Measurements from ENCODE around the gene JMJD1C. TPM values are rescaled to one million over a fixed set of nuclear protein-coding genes. Genes with fewer than 3 reads are reported as not detected.

JMJD1C gene
- total and polyA plus RNA-seq, 4 experiments from 2014 or later, result 22.8 to 115 (median 84.5) TPM

DNA sequence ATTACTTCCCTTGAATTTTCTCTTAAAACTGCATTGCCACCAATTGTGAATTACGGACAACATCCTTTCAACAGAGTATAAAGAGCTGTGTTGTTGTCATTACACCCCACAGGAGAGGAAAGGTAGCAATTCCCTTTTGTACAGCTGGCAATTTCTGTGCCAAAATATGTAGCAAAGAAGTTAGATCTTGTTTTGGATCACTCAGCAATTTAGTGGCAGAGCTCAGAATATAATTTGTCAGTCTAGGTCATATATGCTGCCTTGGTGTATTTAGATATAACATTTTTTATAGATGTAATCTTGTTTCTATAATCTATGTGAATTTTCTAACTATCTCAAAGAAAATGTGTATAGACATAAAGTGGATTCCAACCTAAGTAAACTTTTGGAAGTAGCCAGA lies 293.9 kb downstream of the JMJD1C start:
- POLR2A ChIA-PET (ENCODE audit: partially characterized antibody), result no interaction called here
- peaks cover 39 to 77% of the 10 kb centered on the region in 2 donors for H3K36me3 Mint-ChIP-seq

DNA sequence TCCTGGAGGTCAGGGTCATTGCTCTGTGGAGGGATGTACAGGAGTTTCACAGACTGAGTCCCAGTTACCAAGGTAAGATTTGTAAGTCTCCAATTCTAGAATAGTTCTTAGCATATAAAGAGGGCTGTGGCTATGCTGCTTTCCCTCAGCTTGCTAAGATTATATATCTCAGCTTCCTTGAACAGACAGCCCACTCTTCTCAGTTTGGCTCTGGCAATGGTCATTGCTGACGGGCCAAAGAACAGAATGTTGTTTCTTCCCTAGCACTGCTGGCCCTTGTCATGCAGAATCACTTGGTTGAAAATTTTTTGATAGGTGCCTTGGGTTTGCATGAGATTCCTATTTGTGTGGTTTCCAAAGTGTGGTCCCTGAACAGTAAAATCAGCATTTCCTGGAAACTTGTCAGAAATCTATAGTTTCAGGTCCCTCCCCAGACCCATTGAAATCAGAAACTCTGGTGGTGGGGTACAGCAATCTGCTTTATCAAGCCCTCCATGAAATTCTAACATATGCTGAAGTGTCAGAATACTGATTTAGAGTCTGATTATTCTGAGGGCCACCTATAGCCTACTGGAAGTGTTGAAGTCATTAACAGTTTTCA lies 294.4 kb downstream of the JMJD1C start:
- Mint-ChIP-seq H3K9me3 (no peaks in the 10 kb centered on the region), H3K27ac (peak overlapping the region in 6 of 7 donors; percentile 14 to 74 (median 44)), H3K4me1 (peaks cover 13 to 21% (median 16%) of the 10 kb centered on the region in 4 donors), H3K27me3 (no peaks in the 10 kb centered on the region), H3K36me3 (peaks cover 39 to 75% of the 10 kb centered on the region in 2 donors), H3K4me3 (no peak overlapping the region)
- DNase-seq, result no peak
- Histone ChIP-seq H3K27me3 (ENCODE audit: insufficient read depth, low read length) (no peaks in the 10 kb centered on the region), H3K36me3 (ENCODE audit: insufficient read depth, low read length) (peaks cover 44% of the 10 kb centered on the region), H3K4me3 (ENCODE audit: low read length in 2 of 2) (no peak overlapping the region), H3K9me3 (ENCODE audit: control insufficient read depth in 1 of 2, low read length in 2 of 2) (no peaks in the 10 kb centered on the region), H3K27ac (ENCODE audit: low read depth, low read length) (no peak overlapping the region), H3K4me1 (ENCODE audit: insufficient read depth, low read length) (peaks cover 4% of the 10 kb centered on the region)
- CTCF ChIA-PET (ENCODE audit: partially characterized antibody), result interaction anchor here (1.0 to 13.4 kb wide), 4 partner anchors 10 to 548 kb away, joined by 3 to 407 read pairs (median 4); no protein-coding TSS in a partner anchor
- POLR2A ChIA-PET (ENCODE audit: partially characterized antibody), result no interaction called here
- intact Hi-C loops (cut with micrococcal nuclease), result no loop called here

More for the DNA sequence above, 293.9 kb downstream of the JMJD1C start:
- H3K27me3 ChIP-seq (ENCODE audit: insufficient read depth, low read length), result no peaks in the 10 kb centered on the region
- H3K9me3 ChIP-seq (ENCODE audit: control insufficient read depth in 1 of 2, low read length in 2 of 2), result no peaks in the 10 kb centered on the region
- no peak for DNase-seq
- CTCF ChIA-PET (ENCODE audit: partially characterized antibody), result interaction anchor here (1.0 to 13.4 kb wide), 4 partner anchors 11 to 547 kb away, joined by 3 to 407 read pairs (median 4); no protein-coding TSS in a partner anchor
- H3K4me1 Mint-ChIP-seq, result peaks cover 13 to 20% (median 16%) of the 10 kb centered on the region in 4 donors
- intact Hi-C loops (cut with micrococcal nuclease), result no loop called here
- H3K27ac Mint-ChIP-seq, result peak overlapping the region in 3 of 7 donors; percentile 36 to 74 (median 61)
- H3K4me3 Mint-ChIP-seq, result no peak overlapping the region
- H3K9me3 Mint-ChIP-seq, result no peaks in the 10 kb centered on the region
- peaks cover 49% of the 10 kb centered on the region for H3K36me3 ChIP-seq (ENCODE audit: insufficient read depth, low read length)
- no peak overlapping the region for H3K27ac ChIP-seq (ENCODE audit: low read depth, low read length)
- H3K27me3 Mint-ChIP-seq, result no peaks in the 10 kb centered on the region
- H3K4me3 ChIP-seq (ENCODE audit: low read length in 2 of 2), result no peak overlapping the region
- peaks cover 4% of the 10 kb centered on the region for H3K4me1 ChIP-seq (ENCODE audit: insufficient read depth, low read length)

DNA sequence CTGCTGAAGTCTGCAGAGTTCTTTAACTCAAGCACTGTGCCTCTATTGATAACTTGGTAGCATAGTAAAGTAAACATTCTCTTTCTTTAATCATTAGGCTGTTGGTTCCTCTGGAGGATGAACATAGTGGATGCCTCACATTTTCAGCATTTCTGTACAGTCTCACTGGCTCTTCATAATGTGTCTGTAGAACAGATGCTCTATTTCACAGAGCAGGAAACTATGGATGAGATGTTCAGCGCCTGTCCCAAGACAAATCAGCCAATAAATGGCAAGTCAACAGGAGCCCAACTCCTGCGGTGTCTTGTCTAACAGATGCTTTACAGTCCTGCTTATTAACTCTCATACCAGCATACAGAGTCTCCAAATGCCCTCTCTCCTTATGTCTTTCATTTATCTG lies 296.2 kb downstream of the JMJD1C start:
- Mint-ChIP-seq H3K27ac (peak overlapping the region in 1 of 7 donors; percentile 10), H3K36me3 (peaks cover 39 to 66% of the 10 kb centered on the region in 2 donors), H3K4me3 (no peak overlapping the region), H3K4me1 (peaks cover 12 to 20% (median 14%) of the 10 kb centered on the region in 4 donors), H3K27me3 (no peaks in the 10 kb centered on the region), H3K9me3 (no peaks in the 10 kb centered on the region)
- Histone ChIP-seq H3K4me1 (ENCODE audit: insufficient read depth, low read length) (peaks cover 4% of the 10 kb centered on the region), H3K27ac (ENCODE audit: low read depth, low read length) (no peak overlapping the region), H3K9me3 (ENCODE audit: control insufficient read depth in 1 of 2, low read length in 2 of 2) (no peaks in the 10 kb centered on the region), H3K4me3 (ENCODE audit: low read length in 2 of 2) (no peak overlapping the region), H3K36me3 (ENCODE audit: insufficient read depth, low read length) (peaks cover 28% of the 10 kb centered on the region), H3K27me3 (ENCODE audit: insufficient read depth, low read length) (no peaks in the 10 kb centered on the region)
- ChIA-PET CTCF (ENCODE audit: partially characterized antibody) (interaction anchor here (13.4 kb wide), 1 partner anchor 550 kb away, joined by 407 read pairs; no protein-coding TSS in a partner anchor), POLR2A (ENCODE audit: partially characterized antibody) (no interaction called here)
- intact Hi-C loops (cut with micrococcal nuclease), result no loop called here
- no peak for DNase-seq

DNA sequence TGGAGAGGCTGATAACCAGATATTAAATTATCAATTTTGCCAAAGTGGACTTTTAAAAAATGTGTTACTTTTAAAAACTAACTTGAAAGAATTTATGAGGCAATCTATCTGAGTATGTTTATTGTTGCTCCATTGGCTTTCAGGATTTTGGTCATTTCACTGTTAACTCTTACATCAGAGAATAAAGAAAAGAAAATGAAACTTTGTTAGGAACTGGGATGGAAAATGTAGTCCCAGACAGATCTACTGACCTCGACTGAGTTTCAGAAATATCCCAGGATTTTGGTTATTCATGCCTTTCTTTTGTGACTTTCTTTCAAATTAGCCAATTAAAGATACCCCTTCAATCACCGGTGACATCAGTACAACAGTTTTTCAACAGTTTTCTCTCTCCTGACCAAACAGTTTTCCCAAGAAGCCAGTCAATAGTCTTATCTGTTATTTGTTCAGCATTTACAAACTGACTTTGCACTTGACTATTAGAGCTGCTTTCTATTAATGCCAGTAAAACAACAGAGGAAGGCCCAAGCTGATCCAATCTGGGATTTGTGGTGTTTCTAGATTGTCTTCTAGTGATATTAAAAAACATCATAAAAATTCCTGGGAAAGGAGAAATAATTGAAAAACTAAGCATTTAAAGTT lies 296.8 kb downstream of the JMJD1C start:
- no peaks in the 10 kb centered on the region for H3K9me3 Mint-ChIP-seq
- peaks cover 28% of the 10 kb centered on the region for H3K36me3 ChIP-seq (ENCODE audit: insufficient read depth, low read length)

DNA sequence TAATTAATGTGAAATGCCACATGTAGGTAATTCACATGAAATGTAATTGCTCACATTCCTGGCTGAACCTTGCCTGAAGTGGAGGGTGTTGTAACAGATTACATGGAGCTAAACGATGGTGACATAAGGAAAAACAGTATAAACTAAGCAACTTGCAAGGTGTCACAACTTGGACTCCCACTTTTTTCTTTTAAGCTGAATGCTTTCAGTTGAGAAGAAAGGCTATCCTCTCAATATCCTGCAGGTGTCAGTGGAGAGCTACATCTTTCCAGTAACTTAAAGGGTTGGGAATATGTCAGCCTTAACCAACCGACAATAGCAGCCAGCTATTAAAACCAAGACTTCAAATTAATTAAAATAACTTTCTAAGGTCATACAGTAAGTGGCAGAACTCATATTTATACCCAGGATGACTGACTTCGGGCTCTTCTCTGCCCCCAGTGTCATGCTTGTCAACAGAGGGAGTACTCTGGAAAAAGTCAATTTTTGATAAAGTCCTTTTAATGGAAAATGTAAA lies 299.0 kb downstream of the JMJD1C start:
- Histone ChIP-seq H3K4me1 (ENCODE audit: insufficient read depth, low read length) (no peaks in the 10 kb centered on the region), H3K9me3 (ENCODE audit: control insufficient read depth in 1 of 2, low read length in 2 of 2) (no peaks in the 10 kb centered on the region), H3K4me3 (ENCODE audit: low read length in 2 of 2) (no peak overlapping the region), H3K36me3 (ENCODE audit: insufficient read depth, low read length) (peaks cover 12% of the 10 kb centered on the region), H3K27ac (ENCODE audit: low read depth, low read length) (no peak overlapping the region), H3K27me3 (ENCODE audit: insufficient read depth, low read length) (no peaks in the 10 kb centered on the region)
- peak; percentile 50 to 61 (median 56) for DNase-seq
- POLR2A ChIA-PET (ENCODE audit: partially characterized antibody), result interaction anchor here (0.9 to 3.0 kb wide), 7 partner anchors 34 to 553 kb away, joined by 3 to 12 read pairs (median 4); partner anchors contain the start of genes NRBF2 and REEP3
- intact Hi-C loops (cut with micrococcal nuclease), result loop anchor here (1.0 to 2.0 kb wide), 3 partner anchors 463 to 600 kb away; no protein-coding TSS in a partner anchor
- Mint-ChIP-seq H3K4me3 (no peak overlapping the region), H3K27ac (peak overlapping the region in 2 of 7 donors; percentile 36 to 67), H3K4me1 (peaks cover 0 to 2% (median 1%) of the 10 kb centered on the region in 4 donors), H3K27me3 (no peaks in the 10 kb centered on the region), H3K9me3 (peaks cover 0 to under 1% (median 0%) of the 10 kb centered on the region in 8 donors), H3K36me3 (peaks cover 22 to 54% of the 10 kb centered on the region in 2 donors)
- CTCF ChIA-PET (ENCODE audit: partially characterized antibody), result interaction anchor here (0.6 to 13.4 kb wide), 48 partner anchors 8 to 898 kb away, joined by 3 to 407 read pairs (median 4); partner anchors contain the start of gene NRBF2

More for the DNA sequence above, 296.8 kb downstream of the JMJD1C start:
- Mint-ChIP-seq H3K27ac (peak overlapping the region in 5 of 7 donors; percentile 2 to 39 (median 33)), H3K27me3 (no peaks in the 10 kb centered on the region), H3K36me3 (peaks cover 36 to 63% of the 10 kb centered on the region in 2 donors), H3K4me1 (peaks cover 8 to 15% (median 9%) of the 10 kb centered on the region in 4 donors), H3K4me3 (no peak overlapping the region)
- intact Hi-C loops (cut with micrococcal nuclease), result no loop called here
- H3K4me3 ChIP-seq (ENCODE audit: low read length in 2 of 2), result no peak overlapping the region
- no peaks in the 10 kb centered on the region for H3K27me3 ChIP-seq (ENCODE audit: insufficient read depth, low read length)
- CTCF ChIA-PET (ENCODE audit: partially characterized antibody), result interaction anchor here (3.4 to 13.4 kb wide), 4 partner anchors 12 to 550 kb away, joined by 19 to 407 read pairs (median 70); no protein-coding TSS in a partner anchor
- no peaks in the 10 kb centered on the region for H3K4me1 ChIP-seq (ENCODE audit: insufficient read depth, low read length)
- DNase-seq, result no peak
- H3K27ac ChIP-seq (ENCODE audit: low read depth, low read length), result no peak overlapping the region
- H3K9me3 ChIP-seq (ENCODE audit: control insufficient read depth in 1 of 2, low read length in 2 of 2), result no peaks in the 10 kb centered on the region
- POLR2A ChIA-PET (ENCODE audit: partially characterized antibody), result interaction anchor here (1.4 kb wide), 1 partner anchor 551 kb away, joined by 4 read pairs; no protein-coding TSS in a partner anchor

DNA sequence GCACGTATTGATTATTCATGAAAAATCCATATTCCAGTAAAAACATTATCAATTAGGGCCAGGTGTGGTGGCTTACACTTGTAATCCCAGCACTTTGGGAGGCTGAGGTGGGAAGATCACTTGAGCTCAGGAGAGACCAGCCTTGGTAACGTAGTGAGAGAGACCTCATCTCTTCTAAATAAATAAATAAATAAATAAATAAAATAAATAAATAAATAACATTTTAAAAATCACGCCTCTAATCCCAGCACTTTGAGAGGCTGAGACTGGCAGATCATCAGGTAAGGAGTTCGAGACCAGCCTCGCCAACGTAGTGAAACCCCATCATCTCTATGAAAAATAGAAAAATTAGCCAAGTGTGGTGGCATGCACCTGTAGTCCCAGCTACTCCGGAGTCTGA lies 300.5 kb downstream of the JMJD1C start:
- intact Hi-C loops (cut with micrococcal nuclease), result no loop called here
- no peak overlapping the region for H3K4me3 ChIP-seq (ENCODE audit: low read length in 2 of 2)
- peak overlapping the region in 1 of 7 donors; percentile 67 for H3K27ac Mint-ChIP-seq
- H3K4me1 Mint-ChIP-seq, result peaks cover 3 to 6% (median 5%) of the 10 kb centered on the region in 4 donors
- POLR2A ChIA-PET (ENCODE audit: partially characterized antibody), result interaction anchor here (3.0 kb wide), 1 partner anchor 466 kb away, joined by 10 read pairs; no protein-coding TSS in a partner anchor
- no peak overlapping the region for H3K27ac ChIP-seq (ENCODE audit: low read depth, low read length)
- H3K36me3 ChIP-seq (ENCODE audit: insufficient read depth, low read length), result peaks cover 9% of the 10 kb centered on the region
- H3K9me3 ChIP-seq (ENCODE audit: control insufficient read depth in 1 of 2, low read length in 2 of 2), result no peaks in the 10 kb centered on the region
- no peaks in the 10 kb centered on the region for H3K4me1 ChIP-seq (ENCODE audit: insufficient read depth, low read length)
- no peak overlapping the region for H3K4me3 Mint-ChIP-seq
- CTCF ChIA-PET (ENCODE audit: partially characterized antibody), result interaction anchor here (0.7 to 13.4 kb wide), 7 partner anchors 9 to 728 kb away, joined by 4 to 407 read pairs (median 6); no protein-coding TSS in a partner anchor
- peaks cover 0 to 2% (median 0%) of the 10 kb centered on the region in 8 donors for H3K9me3 Mint-ChIP-seq
- H3K36me3 Mint-ChIP-seq, result peaks cover 15 to 43% of the 10 kb centered on the region in 2 donors
- H3K27me3 ChIP-seq (ENCODE audit: insufficient read depth, low read length), result no peaks in the 10 kb centered on the region
- no peaks in the 10 kb centered on the region for H3K27me3 Mint-ChIP-seq
- no peak for DNase-seq

Data from CD4-positive, alpha-beta memory T cell (primary cell).